Measurements from ENCODE around the gene PCNX3. TPM values are rescaled to one million over a fixed set of nuclear protein-coding genes. Genes with fewer than 3 reads are reported as not detected.
A peak's percentile ranks its signal among the peaks of the same experiment; 100 is the strongest.

Gene PCNX3
- total RNA-seq: 23.8 TPM

DNA sequence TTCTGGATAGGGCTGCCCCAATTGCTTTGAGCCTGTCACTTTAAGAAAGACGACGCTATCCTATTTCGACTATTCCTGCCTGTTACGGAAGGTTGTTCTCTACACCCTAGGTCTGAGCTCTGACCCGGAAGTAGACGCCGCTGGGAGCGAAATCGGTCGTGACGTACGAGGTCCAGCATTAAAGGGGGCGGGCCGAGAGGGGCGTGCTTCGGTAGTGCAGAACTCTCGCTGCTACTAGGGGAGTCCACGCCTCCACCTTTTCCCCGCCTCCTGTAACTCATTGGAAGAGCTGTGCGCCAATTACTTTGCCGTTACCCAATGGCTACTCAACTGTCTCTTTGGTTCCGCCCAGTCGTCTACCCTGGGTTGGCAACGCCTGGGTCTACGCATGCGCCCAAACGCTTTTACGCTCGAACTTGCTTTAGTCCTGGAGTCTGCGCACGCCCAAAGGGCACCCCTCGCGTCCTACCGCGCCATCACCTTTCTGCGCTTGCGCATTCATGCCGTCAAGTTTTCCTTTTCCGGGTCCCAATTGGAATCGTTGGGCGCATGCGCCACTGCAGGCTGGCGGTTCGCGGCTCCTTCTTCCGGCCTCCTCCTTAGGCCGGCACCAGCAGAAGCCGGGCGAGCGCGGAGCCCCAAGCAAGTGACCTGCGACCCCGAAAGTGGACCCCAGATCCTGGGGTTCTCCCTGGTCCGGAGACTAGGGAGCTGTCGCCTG lies at the start of gene PCNX3:
TSS of gene PCNX3 (plus strand) at position 548 of the 721 bp plus-strand sequence. CDS start 536 bp downstream, outside the sequence.
- peak; percentile 85 for ATAC-seq

DNA sequence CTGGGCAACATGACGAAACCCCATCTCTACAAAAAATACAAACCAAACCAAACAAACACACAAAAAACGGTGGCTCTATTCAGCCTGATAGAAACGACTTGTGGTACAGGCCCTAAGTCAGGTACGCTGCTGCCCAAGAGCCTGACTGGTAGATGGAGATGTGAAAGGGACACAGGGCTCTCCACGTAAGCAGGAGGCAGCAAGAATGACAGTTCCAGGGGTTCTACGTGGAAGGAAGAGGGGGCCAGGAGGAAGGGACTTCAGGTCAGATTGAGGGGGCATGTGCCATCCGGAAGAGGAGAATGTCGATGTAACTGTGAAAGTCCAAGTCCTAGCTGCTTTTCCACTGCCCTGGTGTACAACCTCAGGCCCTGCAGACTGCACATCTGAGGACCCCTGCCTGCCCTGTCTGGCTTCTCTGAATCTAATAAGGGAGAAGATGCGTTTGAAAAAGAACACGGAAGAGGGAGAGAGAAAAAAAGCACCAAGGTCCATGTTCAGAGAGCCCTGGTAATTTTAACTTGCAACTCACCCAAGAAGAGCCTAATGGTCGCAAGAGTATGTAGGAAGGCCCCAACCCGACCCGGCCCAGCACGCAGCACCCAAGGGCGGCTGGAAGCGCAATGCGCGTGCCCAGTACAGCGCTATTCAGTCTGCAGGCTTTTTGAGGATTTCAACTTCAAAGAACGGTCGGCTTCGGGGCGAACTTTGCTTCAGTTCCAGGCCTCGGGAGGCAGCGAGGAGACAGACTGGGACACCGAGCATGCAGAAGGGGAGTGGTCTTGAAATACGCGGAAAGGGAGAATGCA lies 46.2 kb upstream of the PCNX3 start:
- peak; percentile 2 for ATAC-seq

DNA sequence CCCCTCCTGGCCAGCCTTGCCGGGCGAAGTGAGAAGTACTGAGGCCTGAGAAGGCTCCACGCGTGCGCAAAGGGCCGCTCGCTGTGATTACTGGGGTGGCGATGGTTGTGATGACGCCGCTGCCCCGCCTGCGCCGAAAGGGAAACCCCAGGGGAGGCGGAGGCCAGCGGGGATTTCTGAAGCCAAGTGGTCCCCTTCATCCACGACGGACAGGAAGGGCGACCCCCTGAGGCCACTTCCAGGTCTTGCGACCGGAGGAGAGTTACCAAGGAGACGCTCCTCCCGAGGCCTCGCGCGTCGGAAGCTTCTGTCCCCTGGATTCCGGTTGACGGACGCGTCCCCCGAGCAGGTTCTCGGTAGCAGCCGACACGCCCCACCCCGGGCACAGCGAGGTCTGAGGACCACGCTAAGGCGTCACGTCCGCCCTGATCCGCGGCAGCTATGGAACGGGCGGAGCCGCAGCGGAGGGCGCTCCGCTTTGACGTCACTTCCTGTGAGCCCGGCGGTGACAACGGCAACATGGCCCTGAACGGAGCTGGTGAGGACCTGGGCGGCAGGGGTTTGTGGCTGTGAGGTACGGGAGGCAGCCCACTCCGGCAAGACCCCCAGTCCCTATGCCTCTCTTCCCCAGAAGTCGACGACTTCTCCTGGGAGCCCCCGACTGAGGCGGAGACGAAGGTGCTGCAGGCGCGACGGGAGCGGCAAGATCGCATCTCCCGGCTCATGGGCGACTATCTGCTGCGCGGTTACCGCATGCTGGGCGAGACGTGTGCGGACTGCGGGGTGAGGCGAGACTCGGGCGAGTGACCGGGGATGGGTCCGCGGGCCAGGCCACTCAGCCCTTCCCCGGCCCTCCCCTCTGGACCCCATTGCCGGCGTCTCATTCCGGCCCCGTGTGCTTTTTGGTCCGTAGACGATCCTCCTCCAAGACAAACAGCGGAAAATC lies 45.3 kb upstream of the PCNX3 start, which contains the start of gene ZNRD2:
TSS of gene ZNRD2 (plus strand) at position 505 of the 946 bp plus-strand sequence. CDS start at position 520, 15 bp downstream.
- peak; percentile 83 for ATAC-seq

DNA sequence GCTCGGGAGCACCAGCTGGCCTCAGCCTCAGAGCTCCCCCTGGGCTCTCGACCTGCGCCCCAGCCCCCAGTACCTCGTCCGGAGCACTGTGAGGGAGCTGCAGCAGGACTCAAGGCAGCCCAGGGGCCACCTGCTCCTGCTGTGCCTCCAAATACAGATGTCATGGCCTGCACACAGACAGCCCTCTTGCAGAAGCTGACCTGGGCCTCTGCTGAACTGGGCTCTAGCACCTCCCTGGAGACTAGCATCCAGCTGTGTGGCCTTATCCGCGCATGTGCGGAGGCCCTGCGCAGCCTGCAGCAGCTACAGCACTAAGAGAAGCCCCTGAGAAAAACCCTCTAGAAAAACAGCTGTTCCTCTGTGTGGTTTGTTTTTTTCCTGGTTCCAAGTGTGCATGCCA lies 44.2 kb upstream of the PCNX3 start:
- ATAC-seq: no peak

DNA sequence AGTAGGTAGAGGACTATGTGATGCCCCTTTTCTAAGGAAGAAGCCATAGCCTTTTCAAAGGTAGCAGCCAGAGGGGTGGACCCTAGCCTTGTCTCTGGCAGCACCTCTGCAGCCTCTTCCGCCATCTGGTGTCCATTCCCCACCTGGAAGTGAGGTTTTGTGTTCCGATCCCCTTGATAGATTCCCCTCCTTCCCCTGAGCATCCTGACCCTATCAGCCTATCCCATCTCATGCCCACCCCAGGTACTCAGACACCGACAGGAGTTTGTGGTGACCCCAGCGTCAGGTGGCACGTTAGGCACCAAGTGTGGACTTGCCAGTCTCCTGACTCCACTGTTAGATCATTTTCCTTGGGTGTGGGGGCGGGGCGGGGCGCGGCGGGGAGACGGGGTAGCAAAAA lies 43.6 kb upstream of the PCNX3 start:
- ATAC-seq: no peak

DNA sequence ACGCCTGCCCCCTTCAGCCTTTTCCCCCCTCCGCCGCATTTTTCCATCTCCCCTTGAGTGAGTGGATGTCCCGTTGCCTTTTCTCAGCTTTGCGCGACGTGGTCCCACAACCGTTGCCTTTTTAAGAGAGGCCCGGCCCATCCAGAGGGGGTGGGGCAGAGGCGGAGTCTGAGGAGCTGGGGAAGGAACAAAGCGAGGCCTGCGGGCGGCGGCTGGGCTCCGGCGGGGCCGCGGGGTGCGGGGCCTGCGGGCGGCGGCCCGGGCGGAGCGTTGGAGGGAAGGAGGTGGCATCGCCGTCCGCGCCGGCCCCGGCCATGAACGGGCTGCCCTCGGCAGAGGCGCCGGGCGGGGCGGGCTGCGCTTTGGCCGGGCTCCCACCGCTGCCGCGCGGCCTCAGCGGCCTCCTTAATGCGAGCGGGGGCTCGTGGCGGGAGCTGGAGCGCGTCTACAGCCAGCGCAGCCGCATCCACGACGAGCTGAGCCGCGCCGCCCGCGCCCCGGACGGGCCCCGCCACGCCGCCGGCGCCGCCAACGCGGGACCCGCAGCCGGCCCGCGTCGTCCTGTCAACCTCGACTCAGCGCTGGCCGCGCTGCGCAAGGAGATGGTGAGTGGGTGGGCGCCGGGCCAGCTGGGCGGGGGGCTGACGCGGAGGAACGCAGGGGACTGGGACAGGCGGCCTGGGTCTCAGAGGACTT lies 43.1 kb upstream of the PCNX3 start, which contains the start of gene FAM89B:
TSS of gene FAM89B (plus strand) at position 183 of the 696 bp plus-strand sequence. CDS start at position 315, 132 bp downstream.
- peak; percentile 20 for ATAC-seq

DNA sequence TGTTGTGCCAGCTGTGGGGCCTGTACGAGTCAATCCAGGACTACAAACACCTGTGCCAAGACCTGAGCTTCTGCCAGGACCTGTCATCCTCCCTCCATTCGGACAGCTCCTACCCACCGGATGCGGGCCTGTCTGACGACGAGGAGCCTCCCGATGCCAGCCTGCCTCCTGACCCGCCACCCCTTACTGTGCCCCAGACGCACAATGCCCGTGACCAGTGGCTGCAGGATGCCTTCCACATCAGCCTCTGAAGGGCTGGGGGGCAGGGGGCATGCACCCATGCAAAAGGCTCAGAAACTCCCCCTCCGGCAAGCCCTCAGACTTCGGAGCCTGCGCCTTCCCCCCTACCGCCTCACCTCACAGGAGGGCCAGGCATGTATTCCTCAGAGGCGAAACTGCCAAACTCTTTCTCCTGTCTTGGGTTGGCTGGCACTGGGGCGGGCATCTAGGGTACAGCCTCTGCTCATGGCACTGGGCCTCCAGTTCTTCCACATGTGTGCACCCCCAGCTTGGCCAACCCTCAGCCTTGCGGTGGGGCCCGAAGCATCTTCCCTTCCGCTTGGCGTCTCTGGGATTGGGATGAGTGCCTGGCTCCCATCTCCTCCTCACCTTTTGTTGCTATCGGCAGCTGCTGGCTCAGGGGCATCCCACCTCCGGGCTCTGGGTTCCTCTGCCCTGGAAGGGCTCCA lies 42.0 kb upstream of the PCNX3 start:
- no peak for ATAC-seq

DNA sequence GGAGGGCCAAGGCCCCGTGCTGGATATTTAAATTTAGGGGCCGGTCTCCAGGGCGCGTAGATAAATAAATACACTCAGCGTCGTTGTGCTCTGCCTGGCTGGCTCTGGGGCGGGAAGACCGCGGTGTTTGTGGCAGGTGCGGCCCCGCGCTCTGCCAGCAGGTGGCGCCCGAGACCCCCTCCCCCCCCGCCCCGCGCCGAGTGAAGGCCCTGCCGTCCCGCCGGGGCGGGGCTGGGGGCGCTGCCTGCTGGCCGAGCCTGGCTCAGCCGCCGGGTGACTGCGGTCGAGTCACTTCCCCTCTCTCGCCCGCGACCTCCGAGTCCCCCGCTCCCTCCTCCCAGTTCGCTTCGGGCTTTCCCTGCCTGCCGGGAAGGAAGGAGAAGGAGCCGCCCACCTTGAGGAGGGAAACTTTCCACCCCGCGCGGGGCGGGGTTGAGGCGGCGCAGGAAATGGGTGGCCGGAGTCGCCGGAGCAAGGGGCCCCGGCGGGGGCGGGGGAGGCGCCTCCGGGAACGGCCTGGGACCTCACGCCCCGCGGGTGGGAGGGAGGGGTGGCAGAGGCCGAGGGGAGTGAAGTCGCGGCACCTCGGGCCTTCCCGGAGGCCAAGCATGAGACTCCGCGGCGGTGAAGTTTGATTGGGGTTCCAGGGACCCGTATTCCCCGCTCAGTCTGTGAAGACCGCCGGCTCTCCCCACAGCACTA lies 41.3 kb upstream of the PCNX3 start:
- peak; percentile 43 for ATAC-seq

DNA sequence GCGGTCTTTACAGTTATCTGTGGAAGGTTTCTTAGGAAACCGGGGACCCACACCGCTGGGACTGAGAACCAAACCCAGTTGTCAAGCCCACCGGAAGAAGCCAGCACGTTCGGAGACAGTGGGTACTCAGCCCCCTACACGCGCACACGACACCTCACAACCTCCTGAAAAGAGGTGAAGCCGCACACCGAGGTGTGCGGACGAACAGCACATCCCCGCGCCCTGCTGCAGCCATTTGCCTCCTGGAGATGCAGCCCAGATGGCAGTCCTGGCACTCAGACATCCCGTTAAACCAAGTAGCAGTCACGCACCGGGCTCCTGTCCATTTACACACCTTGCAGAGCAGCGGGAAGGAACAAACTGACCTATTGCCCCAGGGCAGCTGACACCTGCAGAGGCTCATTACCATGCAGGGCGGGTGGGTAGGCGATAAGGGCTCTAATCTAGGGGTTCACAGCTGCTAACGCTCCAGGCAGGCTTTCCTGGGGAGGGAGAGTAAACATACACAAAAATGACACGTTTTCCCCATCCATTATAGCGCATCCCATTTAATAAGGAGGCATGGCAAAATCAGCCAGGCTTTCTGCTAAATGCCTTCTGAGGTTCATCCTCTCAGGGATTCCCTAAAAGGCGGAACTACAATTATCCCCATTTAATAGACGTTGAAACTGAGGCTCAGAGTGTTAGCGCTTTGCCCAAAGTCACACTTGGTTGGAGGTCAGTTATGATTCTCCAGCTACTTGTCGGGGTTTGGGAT lies 40.6 kb upstream of the PCNX3 start:
- ATAC-seq: no peak

DNA sequence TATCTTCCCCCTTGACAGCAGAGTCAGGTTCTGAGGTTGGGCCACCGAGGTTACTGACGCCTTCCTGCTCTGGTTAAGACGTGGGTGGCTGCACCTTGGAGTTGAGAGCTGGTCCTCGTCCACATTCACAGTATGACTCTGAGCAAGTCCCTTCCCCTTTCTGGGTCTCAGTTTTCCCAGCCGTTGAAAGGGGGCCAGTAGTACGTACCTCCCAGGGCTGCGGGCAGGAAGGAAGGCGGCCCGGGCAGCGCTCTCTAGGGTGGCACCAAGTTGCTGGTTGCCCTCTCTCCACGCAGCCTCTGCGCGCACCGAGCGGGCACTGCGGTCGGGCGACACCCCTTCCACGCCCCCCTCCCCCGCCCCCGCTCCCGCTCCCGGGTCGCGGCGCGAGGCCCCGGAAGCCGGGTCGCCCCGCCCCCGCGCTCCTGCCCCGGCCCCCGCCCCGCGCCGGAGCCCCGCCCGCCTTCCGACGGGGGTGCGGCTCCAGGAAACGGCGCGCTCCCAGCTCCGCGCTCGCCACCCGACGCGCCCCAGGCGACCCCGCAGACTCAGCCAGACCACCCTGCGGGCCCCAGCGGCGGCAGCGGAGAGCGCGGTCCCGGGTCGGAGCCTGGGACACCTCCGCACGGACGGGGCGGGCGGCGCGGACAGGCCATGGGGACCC lies 39.9 kb upstream of the PCNX3 start, which contains the start of gene EHBP1L1:
TSS of gene EHBP1L1 (plus strand) at position 486 of the 664 bp plus-strand sequence. CDS start 250 bp downstream, outside the sequence.
- ATAC-seq: peak; percentile 25

DNA sequence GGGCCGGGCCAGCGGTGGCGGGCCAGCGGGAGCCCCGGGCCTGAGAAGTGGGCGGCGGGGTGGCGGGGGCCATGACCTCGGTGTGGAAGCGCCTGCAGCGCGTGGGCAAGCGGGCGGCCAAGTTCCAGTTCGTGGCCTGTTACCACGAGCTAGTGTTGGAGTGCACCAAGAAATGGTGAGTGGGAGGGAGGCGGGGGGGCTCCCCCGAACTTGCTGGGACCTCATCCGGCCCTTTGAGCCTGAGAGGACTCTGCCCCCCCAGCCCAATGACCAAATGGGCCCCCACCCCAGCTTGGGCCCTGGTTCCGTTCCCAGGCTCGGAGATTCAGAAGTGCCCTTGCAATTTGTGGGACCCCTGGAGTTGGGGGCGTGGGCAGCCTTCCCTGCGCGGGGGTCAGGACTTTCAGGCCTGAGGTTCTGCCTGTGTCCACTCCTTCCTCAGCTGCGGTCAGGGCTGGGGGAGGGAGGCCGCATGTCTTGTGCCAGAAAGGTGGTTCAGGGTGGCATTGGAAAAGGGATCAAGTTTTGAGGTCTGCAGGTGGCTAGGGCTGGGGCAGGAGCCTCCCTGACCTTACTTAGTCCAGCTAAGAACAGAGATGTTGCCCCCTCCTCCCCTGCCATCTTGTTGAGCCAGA lies 39.2 kb upstream of the PCNX3 start:
- ATAC-seq: no peak

DNA sequence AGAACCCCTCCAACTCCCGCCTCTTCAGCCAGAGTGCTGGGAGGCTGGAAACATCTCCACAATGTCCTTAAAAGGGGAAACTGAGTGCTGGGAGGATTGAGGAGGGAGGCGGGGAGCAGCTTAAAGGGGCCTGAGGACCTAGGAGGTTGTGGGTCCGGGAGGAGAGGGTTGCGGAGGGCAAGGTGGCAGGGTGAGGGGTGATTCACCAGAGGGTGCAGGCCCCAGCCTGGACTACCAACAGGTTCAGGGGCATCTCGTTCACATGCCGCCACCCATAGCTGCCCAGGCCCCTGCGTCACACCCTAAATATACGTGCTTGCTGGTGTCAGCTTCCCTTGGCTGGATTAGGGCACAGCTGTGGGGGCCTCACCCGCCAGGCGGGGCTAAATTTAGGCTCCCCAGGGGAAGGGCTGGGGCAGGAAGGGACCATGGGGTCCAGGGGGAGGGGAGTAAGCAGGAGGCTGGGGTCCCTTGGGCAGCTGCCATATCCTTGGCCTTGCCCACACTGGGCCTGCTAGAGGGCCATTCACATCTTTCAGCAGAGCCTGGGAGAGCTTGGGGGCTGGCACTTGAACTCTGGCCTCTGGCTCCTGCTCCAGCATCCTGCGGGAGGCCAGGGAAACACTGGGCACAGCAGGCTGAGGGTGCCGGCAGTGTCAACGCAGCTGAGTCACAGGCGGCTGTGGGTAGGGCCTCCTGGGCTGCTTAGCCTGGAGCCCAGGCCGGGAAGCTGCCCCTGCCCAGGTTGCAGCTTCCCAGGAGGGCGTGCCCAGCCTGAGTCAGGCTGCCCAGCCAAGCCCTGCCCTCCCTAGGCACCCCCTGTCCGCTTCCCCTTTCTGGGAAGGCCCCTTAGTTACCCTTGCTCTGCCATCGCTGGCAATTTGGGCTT lies 38.5 kb upstream of the PCNX3 start:
- peak; percentile 74 for ATAC-seq

DNA sequence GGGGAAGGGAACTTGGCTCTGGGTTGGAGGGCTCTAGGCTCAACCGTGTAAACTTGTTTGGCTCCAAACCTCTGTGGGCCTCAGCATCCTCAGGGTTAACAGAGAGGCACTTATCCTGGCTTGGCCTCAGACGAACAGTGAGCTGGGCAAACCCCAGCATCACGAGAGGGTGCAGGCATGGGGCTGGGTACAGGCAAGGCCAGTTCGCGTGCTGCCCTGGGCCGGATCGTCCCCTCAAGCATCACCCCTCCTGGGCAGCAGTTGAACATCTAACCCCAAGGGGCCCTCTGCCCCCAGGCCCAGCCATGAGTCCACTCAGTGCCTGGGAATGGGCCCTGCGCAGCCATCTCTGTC lies 37.8 kb upstream of the PCNX3 start:
- no peak for ATAC-seq

DNA sequence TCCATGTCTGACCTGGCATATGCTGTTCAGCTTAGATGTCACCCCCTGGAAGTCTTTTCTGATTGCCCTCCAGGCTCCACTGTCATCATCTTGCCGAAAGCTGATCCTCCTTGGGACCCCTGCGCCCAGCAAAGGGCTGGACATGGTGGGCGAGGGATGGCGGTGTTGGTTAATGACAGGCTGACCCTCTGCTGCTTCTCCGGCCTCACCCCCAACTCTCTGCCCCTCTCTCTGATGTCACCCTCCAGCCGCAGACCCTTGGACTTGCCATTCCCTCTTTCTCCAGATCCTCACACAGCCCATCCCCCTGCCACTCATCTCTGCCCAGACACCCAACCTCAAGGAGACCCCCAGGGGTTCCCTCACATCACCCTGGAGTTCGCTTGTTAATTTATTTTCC lies 37.4 kb upstream of the PCNX3 start:
- no peak for ATAC-seq

DNA sequence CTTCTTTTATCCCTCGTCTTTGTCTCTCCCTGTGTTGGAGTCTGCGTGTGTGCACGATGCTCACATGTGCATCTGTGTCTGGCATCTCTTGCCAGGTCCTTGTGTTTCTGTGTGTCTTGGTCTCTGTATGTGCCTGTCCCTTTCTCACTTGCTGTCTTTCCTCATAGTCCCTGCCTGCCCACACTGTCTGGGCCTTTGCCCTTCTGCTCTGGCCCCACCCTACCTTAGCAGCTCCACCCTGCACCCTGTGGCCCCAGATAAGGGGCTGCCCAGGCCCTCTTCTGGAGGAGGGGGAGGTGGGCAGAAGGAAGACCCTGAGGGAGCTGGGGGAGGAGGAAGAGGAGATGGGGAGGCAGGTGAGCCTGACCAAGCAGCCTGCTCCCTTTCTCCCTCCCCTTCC lies 36.9 kb upstream of the PCNX3 start:
- no peak for ATAC-seq

DNA sequence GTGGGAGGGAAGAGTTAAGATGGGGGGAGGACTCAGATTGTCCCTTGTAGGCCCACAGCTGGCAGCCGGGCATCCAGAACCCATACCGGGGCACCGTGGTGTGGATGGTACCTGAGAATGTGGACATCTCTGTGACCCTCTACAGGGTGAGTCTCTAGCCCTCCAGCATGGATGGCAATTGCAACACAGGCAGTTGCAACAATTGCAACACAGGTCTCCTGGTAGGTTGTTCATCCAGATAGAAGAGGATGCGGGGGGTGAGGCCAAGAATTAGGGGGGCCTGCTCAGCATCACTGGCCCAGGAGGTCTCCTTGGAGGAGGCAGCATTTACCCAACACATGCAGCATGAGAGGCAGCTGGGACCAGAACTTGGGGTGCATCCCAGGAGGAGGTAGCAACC lies 36.3 kb upstream of the PCNX3 start:
- no peak for ATAC-seq

DNA sequence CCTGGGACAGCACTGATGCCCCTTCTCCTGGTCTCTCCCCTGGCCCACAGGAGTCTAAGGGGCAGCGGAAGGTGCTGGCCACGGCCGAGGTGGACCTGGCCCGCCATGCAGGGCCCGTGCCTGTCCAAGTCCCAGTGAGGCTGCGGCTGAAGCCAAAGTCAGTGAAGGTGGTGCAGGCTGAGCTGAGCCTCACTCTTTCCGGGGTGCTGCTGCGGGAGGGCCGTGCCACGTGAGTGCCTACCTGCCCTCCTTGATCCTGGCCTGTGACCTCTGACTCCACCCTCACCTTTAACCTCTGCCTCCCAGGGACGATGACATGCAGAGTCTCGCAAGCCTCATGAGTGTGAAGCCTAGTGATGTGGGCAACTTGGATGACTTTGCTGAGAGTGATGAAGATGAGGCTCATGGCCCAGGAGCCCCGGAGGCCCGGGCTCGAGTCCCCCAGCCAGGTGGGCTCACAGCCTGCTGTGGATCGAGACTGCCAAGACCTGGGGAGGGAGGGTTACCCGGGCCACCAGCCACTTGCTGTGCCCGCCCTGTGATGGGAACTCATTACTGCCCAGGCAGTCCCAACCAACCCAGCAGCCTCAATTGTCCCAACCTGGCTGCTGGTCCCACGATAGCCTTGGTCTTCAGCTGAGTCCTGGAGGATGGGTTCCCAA lies 35.4 kb upstream of the PCNX3 start:
- no peak for ATAC-seq

Measured in esophagus mucosa (tissue), 1 donor.